ENCODE results near the gene OR8B12.
A peak's percentile ranks its signal among the peaks of the same experiment; 100 is the strongest.

OR8B12 gene

GRCh38 chr11:124543554-124543953 lies at the start of gene OR8B12:
TSS of gene OR8B12 (minus strand) at chr11:124543654. CDS start at chr11:124543654, 0 bp downstream.
- DNase-seq, result no peak

- no peak for DNase-seq
Measured at GRCh38 chr11:124592627-124593026, 49.2 kb upstream of the OR8B12 start.

GRCh38 chr11:124591430-124591829 lies 48.0 kb upstream of the OR8B12 start:
- DNase-seq, result no peak

- peak; percentile 36 to 42 for DNase-seq
Measured at GRCh38 chr11:124586238-124586860, 42.9 kb upstream of the OR8B12 start.

- DNase-seq, result no peak
Measured at GRCh38 chr11:124584681-124585372, 41.4 kb upstream of the OR8B12 start.

GRCh38 chr11:124583781-124584180 lies 40.3 kb upstream of the OR8B12 start:
- DNase-seq, result no peak

- no peak for DNase-seq
Measured at GRCh38 chr11:124582565-124582964, 39.1 kb upstream of the OR8B12 start.

- DNase-seq, result no peak
Measured at GRCh38 chr11:124581817-124582216, 38.4 kb upstream of the OR8B12 start.

- no peak for DNase-seq
Measured at GRCh38 chr11:124578761-124579160, 35.3 kb upstream of the OR8B12 start.

- DNase-seq, result no peak
Measured at GRCh38 chr11:124577716-124578427, 34.4 kb upstream of the OR8B12 start.

GRCh38 chr11:124570160-124570559 lies 26.7 kb upstream of the OR8B12 start:
- DNase-seq, result no peak

GRCh38 chr11:124569697-124570096 lies 26.2 kb upstream of the OR8B12 start, which contains the start of gene OR8A1:
TSS of gene OR8A1 (plus strand) at chr11:124569997. CDS start at chr11:124570120, 123 bp downstream.
- DNase-seq, result no peak

- no peak for DNase-seq
Measured at GRCh38 chr11:124556828-124557227, 13.4 kb upstream of the OR8B12 start.

GRCh38 chr11:124551987-124552386 lies 8.5 kb upstream of the OR8B12 start:
- DNase-seq, result no peak

- no peak for DNase-seq
Measured at GRCh38 chr11:124551189-124551588, 7.7 kb upstream of the OR8B12 start.

GRCh38 chr11:124543145-124543544 lies 309 bp downstream of the OR8B12 start:
- DNase-seq, result no peak

GRCh38 chr11:124541204-124541603 lies 2.2 kb downstream of the OR8B12 start:
- no peak for DNase-seq

- no peak for DNase-seq
Measured at GRCh38 chr11:124538019-124538418, 5.4 kb downstream of the OR8B12 start.

GRCh38 chr11:124536520-124536919 lies 6.9 kb downstream of the OR8B12 start:
- DNase-seq, result no peak

GRCh38 chr11:124535552-124536232 lies 7.8 kb downstream of the OR8B12 start:
- no peak for DNase-seq

- DNase-seq, result no peak
Measured at GRCh38 chr11:124534051-124534450, 9.4 kb downstream of the OR8B12 start.

- DNase-seq, result no peak
Measured at GRCh38 chr11:124533626-124534025, 9.8 kb downstream of the OR8B12 start.

GRCh38 chr11:124520550-124520854 lies 23.0 kb downstream of the OR8B12 start:
- DNase-seq, result no peak

Data from SHP77 (cell line).